Suppressor macrophage (primary cell): ENCODE results near the gene RACGAP1.

Experiments used
- DNase-seq, 4 experiments: peaks; one replicate each; pipeline ENCODE4 v3.0.0-alpha.2; 2020 to 2022

Gene RACGAP1

DNA sequence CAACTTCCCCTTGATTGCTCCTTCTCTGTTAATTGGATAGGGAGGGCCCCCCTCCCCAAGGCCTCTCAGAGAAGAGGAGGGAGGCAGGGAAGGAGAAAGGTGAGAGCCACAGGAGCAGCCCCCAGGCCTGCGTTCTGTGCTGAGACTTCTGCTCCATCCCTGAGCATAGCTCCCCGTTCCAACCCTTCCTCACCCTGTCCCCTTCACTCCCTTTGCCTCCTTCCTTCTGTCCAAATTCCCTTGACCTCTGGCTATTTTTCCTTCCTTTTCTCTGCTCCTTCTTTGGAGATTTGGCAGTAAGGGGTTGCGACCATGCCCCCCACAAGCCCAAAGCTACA lies 31.3 kb upstream of the RACGAP1 start:
- no peak for DNase-seq

DNA sequence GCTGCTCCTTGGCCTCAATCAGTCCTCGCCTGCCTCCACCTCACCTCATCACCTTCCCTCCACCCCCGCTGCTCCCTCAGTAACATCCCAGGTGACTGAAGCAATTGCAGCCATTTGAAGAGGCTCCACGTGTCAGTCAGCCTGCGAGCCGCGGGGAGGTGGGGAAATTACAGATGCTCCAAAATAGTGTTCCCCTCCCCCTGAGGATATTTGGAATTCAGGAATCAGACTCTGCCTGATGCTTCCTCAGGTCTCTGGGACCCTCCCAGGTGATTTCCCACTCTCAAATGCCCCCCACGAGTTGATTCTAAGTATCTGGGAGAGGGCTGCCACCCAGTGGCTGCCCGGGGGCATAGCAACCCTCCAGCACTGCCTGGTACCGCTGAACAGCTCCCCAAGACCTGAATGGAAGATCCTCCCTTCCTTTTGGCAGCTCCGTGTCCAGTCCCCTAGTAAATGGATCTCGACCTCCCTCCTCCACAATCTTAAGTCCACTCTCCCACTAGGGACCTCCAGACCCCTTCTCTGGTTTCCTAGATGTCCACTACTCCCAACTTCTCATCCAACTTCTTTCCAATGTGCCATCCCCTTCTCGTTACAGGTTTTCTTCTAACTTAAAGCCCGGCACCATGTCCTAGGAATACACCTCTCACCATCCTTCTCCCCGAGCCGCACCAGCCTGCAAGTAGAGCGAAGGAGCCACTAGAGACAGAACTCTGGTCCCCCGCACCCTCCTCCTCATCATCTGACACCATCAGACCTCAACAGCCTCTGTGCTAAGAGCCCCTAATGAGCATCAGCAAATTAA lies 30.7 kb upstream of the RACGAP1 start:
- DNase-seq: peak; percentile 56 to 80 (median 64)

DNA sequence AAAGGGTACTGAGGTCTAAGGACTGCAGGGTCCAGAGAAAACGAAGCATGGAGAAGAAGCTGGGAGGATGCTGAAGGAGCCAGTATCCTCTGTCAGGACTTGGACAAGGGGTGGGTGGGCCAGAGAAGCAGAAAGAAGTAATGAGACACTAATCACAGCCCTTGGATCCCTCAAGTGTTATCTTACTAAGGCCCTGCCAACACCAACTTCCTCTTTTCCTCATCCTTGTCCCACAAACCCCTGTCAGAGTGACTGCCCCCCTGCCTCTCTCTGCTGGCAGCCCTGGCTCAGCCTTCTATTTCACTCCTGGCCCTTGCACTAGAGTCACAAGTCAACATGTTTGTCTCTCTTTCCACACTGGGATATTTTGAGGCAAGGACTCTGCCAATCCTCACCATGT lies 28.3 kb upstream of the RACGAP1 start:
- peak in 3 of 4 experiments; percentile 39 to 46 (median 41) for DNase-seq

DNA sequence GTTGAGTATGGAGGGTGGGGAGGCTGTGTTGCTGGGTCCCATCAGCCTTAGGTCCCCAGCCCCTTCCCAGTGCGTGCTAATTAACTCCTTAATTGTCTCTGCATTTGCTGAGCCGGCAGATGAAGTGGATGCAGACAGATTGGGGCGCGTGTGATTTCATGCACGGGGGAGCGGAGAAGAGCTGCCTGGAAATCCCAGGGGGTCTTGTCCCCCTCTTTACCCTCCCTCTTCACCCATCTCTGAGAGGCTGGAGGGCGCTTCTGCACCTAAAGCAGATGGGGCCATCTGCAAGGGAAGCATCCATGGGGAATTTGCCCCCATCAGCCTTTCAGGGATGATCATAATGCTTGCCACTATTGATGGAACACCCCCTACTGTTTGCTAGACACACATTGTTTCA lies 27.7 kb upstream of the RACGAP1 start:
- DNase-seq: no peak

DNA sequence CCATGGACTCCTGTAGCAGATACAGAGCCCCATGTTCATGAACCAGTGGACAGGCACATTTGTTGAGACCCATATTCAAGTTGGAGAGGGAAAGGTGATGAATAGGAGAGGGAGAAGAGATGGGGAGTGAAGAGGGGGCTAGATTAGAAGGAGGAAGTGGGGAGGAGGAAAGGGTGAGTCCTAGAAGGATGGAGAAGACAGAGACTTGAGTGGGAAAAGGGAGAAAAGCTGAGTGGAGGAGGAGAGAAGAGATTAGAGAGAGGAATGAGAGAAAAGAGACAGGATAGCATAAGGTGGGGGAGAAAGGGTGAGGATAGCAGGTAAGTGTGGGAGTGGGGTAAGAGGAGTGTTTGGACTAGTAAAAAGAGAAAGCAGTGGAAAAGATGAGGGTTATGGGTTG lies 27.2 kb upstream of the RACGAP1 start:
- DNase-seq: no peak

DNA sequence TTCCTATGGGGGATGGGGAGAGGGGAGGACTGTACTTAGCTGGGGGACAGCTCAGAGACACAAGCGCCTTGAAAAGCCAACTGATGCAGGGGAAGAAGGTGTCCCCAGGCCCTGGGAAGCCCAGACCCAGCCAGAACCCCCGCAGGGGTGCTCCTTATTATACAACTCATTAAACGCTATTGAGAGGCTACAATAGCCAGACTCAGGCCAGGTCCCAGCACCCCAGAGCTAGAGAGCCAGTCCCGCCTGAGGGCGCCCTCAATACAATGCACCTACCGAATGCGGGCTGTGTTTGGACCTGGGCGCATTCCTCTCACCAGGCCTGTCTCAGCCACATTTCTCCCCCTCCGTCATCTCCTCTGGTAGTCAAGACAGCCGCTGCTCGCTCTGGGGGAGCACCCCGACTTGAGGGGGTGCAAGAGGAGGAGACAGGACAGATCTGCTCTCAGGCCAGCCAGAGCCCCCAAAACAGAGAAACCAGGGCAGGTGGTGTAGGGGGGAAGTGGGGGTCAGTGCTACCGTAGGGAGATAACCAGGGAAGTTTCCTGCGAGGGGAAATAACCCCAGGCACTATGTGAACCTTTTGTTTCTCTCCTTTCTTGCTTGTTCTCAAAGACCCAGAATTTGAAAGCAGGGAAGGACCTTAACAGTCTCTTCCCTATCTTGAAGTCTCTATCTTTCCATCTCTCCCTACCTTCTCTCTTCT lies 26.0 kb upstream of the RACGAP1 start:
- no peak for DNase-seq

DNA sequence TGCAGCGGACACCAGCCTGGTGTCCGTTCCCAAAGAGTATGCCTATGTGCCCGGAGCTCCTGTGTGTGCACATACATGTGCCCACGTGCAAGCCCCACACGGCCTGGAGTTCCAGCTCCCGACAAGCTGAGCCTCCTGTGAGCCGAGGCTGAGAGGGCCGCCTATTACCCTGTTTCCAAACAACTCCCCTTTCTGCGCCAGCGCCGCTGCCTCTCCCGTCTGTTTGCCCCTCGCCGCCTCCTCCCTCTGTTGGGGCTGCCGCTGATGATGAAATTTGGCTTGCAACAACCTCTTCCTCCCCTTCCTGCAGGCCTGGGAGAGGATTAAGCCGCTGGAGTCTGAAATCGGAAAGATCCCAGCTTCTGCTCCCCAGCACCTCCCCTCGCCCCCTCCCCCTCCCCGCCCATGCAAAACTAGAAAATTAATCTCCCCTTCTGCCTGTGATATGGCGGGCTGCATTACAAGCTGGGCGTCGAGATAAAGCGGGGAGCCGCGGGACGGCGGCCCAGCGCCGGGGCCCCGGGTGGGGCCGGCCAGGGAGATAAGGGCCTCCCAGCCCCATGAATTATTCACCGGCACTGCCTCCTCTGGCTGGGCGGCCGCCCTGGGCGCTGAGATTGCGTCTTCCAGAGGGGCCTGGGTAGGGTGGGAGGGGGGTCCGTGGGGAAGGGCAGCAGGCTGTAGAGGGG lies 25.3 kb upstream of the RACGAP1 start:
- DNase-seq: peak; percentile 62 to 82 (median 76)

DNA sequence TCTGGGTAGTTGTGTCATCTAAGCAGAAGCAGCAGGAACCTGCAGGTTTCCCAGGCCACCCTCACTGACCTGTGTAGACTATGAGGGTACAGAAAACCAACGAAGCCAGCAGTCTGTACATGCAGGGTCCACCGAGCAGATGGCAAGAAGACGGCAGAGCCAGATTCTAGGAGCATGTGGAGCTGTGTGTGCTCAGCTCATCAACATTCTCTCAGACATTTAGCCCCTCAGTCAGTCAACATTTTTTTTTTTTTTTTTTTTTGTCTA lies 24.8 kb upstream of the RACGAP1 start:
- no peak for DNase-seq

DNA sequence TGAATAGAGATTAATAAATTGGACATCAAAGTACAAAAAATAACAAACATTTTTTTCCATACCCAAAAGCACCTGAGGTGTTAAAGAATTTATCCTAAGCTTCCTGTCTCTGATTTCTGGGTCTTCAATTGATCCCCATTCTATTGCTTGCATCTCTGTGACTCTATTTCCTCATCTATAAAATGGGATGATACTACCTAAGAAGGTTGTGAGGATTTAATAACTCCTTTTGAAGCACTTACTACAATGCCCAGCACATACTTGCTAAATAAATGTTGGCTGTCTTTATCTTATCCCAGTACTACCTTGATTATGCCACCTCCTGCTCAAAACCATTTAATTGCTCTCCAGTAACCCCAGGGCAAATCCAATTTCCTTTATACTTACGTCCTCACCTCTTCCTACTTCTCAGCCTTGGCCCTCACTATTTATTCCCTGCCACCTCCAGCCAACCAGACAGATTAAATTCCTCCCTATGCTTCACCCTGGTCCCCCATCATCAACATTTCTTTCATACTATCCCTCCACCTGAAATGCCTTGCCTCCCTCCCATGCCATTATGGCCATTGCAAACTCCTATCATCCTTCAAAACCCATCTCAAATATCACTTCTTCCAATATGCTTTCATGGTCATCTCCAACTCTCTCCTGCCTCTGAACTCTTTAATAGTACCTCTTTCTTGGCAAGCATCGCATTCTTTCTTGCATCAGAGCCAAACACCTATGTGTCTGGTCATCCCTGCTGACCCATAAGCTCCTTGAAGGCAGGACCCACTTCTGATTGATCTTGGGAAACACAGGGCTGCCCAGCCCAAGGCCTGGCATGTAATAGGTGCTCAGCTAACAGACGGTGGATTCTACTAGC lies 24.2 kb upstream of the RACGAP1 start:
- no peak for DNase-seq

DNA sequence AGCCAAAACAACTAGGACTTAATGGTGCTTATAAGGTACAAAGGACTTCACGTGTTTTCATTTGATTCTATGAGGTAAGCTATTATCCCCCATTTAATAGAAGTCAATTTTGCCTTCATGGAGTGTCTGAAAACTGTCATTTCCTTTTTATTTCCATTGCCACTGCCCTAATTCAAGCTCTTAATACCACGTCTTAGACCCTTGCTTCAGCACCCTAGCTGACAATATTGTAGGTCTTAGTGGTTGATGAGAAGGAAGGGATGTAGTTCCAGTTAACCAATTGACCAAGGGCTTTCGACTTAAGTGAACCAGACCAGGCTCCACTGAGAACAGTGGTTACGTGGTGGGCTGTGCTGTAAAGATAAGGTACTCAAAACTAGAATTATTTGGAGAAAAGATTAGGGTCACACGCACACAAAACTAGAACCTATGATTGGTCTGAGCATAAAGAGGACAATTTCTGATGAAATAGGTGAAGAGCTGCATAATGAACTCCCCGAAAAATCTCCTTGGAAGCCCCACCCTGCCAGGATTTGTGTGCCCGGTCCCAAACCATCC lies 22.5 kb upstream of the RACGAP1 start:
- no peak for DNase-seq

DNA sequence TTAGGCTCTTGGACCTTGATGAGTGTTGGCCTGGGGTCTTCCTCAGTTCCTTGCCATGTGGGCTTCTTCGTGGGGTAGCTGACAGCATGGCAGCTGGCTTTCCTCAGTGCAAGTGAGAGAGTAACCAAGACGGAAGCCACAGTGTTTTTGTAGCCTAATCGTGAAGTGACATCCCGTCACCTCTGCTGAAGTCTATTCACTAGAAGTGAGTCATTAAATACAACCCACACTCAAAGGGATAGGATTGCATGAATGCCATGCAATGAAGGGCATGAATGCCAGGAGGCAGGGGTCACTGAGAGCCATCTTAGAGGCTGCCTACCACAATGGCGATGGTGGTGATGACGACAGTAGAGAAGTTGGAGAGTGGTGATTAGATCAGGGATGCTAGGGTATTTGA lies 18.6 kb upstream of the RACGAP1 start:
- DNase-seq: no peak

DNA sequence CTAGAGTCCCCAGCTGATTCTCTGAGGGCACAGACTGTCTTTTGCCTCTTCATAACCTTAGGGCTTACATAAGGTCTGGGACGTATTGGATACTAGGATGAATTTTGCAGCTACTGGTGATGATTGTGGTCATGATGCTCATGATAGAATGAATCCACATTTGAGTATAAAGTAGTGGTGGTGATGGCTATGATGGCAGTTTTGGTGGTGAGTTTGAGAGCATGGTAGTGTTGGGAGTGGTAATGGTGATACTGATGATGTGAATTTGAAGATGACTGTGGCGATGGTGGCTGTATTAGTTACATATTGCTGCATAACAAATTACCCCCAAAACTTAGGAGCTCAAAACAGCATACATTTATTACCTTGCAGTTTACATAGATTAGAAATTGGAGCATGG lies 18.0 kb upstream of the RACGAP1 start:
- no peak for DNase-seq

DNA sequence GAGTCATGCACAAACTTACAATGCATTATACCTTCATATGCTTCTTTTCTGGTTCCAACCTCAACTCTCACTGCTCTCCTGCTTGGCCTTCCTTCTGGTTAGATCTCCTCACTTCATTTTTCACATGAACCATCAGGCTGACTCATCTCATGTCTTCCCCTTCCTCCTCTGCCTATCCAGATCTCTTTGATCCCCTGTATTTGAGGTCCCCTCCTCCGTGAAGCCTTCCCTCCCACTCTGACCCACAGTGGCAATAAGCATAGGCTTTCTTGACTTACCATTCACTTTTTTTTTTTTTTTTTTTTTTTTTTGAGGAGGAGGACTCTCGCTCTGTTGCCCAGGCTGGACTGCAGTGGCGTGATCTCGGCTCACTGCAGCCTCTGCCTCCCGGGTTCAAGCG lies 17.4 kb upstream of the RACGAP1 start:
- no peak for DNase-seq

DNA sequence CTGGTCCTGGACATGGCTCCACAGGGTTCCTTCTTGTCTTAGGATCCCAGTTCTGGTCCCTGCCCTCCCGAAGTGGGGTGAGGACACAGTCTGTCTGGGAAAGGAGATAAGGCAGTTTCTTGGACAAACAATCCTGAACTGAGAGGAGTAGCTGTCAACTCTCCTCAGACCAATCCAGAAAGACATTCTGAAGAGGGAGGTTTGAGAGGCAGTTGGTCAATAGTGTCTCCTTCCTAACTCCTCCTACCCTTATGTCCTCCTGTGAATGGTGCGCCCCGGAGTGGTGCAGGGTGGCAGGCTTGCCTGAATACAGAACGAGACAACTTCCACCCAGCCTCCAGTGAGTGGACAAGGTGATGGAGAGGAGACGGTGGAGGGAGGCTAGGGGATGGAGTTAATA lies 16.7 kb upstream of the RACGAP1 start:
- no peak for DNase-seq

DNA sequence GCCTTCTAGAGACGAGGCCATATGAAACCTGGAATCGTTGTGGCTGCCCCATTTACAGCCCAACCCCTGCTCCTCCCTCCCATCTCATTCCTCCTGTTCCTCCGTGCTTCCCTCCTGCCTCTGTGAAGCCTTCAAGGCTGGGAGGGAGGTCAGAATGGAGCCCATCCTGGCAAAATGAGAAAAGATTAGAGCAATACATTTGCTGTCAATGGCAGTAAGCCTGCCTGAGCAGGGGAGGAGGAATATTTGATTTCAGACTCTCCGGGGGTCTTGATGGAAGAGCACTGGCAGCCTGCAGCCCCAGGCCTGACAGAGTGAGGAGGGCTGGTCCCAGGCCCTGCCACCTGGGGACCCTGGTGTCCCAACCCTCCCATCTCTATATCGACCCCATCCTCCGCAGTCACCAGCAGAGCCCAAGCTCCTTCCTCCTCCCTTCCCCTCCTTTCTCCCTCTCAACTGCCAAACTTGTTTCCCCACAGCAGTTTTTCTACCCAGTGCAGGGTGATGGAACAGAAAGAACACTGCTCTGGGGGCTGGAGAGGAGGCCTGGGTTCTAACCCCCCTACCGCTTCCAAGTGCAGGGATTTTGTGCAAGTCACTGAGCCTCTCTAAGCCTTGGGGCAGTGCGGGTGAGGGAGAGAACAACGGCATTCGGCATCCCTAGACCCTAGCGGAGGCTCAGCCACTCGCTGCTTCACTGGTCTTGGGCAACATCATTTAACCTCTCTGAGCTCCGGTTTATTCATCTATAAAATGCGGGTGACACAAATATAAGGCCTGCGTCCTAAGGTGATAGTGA lies 16.0 kb upstream of the RACGAP1 start:
- no peak for DNase-seq

DNA sequence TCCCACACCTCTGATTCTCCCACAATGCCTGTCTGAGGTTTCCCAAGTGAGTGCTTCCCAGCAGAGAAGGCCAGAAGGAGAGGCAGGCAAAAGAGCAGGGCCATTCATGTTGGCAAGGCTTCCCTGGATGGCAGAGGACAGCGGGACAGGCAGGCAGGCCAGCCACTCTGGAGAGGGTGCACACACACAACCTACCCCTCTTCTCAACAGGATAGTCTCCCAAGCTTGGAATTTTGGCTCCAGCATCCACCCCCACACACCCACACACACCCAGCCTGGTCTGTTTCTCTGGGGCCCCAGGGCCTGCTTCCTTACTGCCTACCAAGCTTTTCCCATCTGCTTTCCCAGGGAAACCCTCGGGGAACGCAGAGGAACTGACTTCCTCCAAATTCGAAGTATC lies 15.4 kb upstream of the RACGAP1 start:
- no peak for DNase-seq

DNA sequence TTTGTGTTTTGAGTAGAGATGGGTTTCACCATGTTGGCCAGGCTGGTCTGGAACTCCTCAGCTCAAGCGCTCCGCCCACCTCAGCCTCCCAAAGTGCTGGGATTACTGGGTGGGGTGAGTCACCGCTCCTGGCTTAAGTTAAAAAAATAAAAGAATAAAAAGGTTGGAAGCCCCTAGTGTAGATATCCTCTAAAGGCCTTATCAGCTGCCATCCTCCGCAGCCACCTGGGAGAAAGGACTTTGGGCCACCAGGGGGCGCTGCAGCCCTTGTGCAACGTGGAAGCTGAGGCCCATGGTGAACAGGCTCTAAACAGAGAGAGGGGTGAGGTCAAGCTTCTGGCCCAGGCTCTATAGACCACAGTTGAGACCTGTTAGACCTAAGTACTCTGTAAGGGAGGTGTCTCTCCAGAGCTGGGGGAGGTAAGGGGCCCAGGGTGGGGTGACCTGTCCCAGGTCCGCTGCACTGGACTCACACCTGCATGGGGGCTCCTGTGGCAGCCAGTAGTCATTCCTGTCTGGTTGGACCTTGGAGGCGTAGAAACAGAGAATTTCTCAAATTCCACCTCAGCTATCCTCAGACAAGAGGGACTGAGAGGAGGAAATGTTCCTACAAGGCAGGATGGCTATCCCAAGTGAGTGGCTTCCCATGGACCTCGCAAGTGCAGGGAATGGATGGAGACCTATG lies 14.0 kb upstream of the RACGAP1 start:
- peak; percentile 88 to 95 (median 93) for DNase-seq

DNA sequence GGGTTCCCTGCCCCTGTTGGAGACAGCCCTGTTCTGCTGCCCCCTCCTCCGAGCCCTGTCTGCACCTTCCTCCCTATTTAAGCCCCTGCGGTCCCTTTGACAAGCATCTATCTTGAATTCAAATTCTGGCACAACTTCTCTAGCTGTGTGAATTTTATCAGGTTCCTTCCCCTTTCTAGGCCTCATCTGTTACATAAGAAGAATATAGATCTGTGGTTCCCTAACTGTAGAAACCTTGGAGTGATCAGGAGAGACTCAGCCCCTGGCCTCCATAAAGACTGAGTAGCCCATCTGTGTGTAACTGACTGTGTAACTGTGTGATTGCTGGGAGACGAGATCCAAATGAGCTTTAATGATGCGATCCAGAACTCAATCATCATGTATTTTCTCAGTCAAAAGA lies 13.0 kb upstream of the RACGAP1 start:
- peak in 2 of 4 experiments; percentile 34 to 52 for DNase-seq

DNA sequence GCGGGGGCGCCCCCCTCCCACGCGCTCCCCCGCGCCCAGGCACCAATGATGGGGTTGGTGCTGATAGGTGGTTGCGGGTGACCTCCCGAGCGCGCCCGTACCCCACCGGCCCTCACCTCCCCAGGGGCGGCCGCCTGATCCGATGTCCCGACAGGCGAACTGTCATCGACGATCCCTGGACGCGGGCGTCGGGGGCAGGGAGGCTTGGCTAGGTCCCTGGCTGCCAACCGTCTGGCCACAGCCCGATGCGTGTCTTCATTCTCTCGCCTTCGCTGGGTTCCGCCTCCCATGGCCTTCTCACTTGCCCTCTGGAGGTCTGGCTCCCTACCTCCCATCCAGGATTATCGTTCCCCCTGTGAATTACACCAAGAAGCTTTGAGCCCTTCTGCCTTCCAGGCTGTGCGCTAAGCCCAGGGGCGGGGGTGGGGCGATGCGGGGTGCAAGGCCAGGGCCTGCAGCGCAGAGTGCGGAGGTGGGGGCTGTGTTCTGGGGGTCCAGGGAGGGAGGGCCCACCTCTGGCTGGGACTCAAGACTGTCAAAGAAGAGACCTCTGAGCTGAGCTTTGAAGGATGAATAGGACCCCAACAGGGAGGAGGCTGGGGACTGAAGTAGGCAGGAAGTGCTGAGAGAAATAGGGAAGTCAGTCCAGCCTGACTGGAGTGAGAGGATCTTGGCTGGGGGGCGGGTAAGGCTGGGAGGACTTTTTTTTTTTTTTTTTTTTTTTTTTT lies 7.7 kb upstream of the RACGAP1 start:
- DNase-seq: peak; percentile 73 to 91 (median 86)

DNA sequence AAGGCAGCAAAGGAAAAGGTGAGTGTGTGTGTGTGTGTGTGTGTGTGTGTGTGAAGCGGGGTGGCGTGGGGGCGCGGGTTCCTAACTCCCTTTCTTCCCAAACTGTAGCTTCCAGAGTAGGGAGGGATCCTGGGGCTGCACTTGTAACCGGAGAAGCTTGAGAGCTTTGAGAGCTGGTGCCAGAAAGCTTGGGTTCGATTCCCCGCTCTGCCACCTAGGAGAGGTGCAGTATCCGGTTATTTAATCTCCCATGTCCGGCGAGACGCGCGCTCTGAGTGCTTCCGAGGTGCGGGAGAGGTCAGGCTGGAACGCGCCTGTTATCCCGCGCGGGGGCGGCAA lies 7.2 kb upstream of the RACGAP1 start:
- peak in 1 of 4 experiments; percentile 33 for DNase-seq

DNA sequence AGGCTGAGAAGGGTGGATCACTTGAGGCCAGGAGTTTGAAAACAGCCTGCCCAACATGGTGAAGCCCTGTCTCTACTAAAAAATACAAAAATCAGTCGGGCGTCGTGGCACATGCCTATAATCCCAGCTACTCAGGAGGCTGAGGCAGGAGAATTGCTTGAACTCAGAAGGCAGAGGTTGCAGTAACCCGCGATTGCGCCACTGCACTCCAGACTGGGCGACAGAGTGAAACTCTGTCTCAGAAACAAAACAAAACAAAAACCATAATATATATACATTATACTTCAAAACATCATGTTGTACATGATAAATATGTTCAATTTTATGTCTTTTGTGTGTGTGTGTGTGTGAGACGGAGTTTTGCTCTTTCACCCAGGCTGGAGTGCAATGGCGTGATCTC lies 5.2 kb upstream of the RACGAP1 start:
- DNase-seq: peak in 1 of 4 experiments; percentile 28
